ENCODE results near the gene TBX2.

Gene TBX2

DNA sequence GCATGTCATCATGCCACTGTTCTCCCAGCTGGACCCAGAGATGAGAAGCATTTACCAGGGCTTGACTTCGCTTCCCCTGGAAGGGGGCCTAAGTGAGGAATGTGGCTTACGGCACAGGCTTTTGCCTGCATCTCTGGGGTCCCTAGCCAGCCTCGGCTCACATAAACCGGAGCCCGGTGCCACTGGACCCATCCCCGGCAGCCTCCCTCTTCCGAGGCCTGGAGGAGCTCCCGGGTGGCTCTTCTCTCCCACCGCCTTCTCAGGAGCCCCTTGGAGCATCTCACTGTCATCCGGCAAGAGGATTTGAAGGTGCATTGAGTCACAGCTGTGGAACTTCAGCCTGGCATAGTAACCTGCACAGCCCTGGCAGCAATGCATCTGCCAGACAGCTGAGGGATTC lies 29.9 kb upstream of the TBX2 start:
- no peak for DNase-seq

DNA sequence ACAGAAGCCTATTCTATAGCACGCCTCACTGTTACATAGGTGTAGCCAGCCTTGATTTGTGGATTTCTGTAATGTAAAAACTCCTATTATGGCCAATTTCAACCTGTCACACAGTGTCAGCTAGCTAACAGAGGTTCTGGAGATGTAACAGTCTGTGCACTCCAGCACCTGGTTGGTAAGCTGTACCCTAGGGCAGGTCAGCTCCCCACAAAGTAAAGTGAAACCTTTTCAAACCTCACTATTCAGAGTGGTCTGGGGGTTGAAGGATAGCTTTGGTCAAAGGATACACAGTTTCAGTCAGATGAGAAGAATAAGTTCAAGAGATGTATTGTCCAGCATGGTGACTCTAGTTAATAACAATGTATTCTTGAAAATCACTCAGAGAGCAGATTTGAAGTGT lies 28.5 kb upstream of the TBX2 start:
- DNase-seq: no peak

DNA sequence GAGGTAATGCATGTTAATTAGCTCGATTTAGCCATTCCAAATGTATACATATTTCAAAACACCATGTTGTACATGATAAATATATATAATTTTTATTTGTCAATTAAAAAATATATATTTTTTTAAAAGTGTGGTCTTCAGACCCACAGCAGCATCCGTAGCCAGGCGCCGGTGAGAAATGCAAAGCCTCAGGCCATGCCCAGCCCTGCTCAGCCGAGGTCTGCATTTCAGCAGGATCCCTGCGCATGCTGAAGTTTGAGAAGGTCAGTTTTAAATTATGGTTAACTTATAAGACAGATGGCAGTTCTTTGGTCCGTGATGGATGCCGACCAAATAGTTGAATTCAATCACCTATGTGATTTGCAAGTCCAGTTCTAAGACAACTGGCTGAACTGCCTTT lies 28.0 kb upstream of the TBX2 start:
- DNase-seq: no peak

DNA sequence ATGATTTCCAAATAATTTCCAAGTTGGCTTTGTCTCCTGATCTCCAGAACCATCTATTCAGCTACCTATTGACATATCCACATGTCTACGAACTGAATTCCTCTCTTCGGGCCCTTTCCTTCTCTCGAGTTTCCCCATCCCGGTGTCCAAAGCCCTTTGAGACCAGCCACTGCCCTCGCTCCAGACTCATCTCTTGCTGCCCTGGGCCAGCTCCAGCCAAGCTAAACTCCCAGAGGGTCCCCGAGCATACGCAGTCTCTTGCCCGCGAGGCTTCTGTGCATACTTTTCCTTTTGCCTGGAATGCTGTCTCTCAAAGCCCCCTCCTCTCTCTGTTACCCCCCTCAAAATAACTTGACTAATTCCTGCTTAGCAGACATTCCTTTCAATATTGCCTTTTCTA lies 27.2 kb upstream of the TBX2 start:
- no peak for DNase-seq

DNA sequence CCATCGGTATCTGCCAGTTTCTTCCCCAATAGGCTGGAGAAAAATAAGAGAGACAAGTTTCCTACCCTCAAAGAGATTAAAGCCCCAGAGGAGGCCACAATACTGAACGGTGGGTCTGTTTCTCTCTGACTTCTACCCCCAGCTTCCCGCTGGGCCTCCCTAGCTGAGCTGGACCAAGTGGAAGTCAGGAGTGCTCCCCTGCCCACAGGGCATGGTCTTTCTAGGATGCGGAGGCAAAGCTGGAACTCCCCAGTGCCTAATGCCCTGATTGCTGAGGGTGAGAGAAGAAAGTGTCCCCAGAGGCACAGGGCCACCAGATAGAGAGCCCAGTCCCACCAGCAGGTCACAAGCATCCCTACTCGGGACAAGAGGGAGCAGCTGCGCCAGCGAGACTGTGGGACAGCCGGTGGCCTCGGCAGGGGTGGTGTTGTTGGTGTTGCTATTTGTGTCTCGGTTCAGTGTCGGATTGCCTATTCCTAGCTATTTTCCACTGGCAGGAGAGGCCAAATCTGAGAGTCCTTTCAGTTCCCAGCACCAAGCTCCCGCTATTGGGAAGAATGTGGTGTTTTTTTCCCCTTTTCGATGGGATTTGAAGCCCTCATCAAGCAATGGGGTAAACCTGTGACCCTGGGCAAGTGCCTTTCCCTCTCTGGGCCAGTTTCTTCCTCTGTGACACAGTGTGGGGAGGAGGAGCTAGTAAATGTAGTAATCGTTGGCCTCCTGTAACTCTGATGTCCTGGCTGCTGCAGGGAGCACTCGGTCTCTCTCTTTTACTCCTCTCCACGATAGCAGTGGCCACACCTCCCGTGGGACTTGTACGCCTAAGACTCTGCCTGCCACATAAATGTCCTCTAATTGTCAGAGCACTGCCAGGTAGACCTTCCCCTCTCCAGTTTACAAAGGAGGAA lies 22.5 kb upstream of the TBX2 start:
- no peak for DNase-seq

DNA sequence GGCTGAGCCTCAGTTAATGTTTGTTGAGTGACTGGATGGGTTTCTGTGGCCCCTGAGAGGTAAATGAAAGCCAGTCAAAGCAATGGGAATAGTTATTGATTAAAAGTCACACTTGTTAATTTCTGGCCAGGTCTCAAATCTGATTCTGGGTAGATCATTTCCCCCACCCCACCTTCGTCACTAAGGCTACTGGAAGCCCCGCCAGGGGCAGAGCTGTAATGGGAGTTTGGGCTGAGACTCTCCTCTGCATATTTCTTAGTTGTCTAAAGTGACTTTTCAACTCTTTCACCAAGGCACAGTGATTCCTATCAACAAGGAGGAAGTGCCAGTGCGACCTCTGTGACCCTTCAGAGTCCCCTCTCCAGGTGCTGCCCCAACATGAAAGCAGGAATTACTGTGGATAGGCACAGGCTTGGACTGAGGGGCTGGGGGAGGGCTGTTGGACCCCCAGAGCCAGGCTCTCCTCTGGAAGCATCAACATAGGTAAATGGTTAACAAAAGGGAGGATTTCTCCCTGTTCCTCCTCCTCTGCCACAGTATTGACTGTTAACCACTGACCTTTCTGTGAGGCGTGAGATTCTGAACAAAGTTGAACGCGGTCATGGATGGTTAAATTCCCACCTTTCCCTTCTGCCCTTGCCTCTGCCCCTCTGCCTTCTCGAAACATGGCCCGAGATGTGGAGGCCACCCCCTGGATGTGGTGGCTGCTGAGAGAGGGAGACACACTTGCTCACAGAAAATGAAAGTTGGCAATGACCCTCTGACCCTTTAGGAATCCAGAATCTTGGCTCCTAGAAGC lies 20.8 kb upstream of the TBX2 start:
- no peak for DNase-seq

DNA sequence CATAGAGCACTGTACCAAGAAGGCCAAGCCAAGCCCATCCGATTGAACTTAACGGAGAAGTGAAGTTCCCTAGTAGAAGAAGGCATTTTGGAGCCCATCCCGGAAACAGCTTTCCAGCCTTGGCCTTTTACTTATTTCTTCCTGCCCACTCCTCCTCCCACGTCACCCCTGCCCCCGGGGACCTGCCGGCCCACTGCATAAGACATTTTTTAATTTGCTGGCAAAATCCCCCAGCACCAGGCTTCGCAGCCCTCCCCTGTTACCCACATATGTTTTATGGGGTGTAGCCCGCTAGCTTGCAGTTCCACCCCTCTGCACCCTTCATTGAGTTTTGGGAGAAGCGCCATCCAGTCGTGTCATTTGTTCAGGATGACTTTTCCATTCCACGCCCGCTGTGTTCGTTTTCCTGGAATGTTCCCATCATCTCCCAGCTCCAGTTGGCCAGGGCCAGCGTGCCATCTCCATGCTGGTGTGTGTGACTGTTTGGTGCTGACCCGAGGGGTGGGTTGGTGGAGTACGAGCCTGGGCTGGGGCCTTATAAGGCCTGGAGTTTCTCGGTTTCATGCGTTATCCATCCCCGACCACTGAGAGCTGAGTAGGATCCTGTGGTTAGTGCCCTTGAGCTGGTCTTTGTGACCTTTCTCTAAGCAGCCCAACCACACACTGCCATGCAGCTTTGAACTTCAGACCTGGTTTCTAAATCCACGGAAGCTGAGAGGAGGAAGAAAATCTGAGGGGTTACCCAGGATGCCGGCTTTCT lies 20.0 kb upstream of the TBX2 start:
- DNase-seq: no peak

DNA sequence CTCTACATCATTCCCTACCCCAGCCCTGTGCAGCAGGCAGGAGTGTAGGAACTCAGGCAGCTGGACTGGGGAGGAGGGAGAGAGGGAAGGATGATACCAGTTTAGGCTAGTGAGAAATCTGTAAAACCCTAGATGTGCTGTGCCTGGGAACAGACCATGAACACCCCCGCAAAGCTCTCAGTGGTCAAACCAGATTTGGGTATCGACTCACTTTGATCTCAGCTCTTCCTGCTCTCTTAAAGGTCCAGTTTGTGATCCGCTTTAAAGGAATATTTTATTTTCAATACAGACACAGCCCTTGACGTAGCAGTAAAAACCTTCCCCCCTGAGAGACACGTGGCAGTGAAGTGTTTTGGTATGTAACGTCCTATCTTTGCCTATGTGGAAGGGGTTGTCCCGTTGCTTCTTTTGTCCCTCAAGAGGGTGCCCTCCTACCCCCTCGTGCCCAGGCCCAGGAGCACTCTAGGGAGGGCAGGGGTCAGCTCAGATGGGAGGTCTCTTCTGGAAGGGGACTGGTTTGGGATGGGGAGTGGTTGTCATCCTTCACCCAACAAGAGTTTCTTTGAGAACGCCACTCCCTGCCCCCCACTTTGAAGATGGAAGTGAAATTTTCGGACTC lies 19.3 kb upstream of the TBX2 start:
- no peak for DNase-seq

DNA sequence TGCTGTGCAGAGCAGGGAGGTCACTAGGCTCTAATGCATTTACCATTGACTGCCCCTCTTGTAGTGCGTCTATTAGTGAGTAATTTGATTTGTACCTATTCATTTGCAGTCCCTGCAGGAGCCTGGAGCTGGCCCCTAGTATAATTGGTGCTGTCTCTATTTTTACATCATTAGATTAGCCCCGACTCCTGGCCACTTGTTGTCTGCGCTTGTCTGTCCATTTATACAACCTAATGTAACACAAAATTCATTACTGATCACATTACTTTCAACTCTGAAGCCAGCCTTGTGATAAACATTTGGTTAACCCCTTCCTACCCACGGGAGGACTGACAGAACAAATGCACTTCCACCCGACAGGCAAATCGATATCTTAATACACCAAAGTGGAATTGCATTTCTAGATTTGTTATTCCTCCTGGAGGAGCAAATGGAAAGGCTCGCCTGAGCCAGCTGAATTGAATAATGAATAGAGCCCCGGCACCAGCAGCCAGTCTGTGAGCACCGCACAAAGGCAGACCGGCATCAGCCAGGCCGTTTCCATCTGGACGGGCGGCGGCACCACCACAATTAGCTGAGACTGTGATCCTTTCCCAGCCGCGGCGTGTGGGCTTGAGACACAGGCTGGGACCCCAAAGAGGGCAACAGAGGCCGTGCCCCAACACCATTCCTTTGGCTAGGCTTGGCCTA lies 18.7 kb upstream of the TBX2 start:
- DNase-seq: no peak

DNA sequence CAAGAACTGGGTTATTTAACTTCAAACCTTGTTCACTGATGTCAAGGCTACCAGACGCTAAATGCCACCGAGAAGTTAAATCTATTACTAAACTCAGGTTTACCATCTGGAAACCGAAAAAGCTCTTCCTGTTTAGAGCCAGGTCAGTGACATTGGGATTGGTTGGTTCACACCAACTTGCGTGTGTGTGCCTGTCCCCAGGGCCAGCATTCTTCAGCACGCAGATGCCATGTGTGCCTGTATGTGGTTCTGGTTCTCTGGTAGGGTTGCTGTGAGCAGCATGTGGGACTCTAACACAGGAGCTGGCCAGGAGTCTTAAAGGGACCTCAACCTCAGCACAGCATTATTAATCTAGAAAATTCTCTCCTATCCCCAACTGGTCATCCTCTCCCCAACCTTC lies 18.1 kb upstream of the TBX2 start:
- no peak for DNase-seq

DNA sequence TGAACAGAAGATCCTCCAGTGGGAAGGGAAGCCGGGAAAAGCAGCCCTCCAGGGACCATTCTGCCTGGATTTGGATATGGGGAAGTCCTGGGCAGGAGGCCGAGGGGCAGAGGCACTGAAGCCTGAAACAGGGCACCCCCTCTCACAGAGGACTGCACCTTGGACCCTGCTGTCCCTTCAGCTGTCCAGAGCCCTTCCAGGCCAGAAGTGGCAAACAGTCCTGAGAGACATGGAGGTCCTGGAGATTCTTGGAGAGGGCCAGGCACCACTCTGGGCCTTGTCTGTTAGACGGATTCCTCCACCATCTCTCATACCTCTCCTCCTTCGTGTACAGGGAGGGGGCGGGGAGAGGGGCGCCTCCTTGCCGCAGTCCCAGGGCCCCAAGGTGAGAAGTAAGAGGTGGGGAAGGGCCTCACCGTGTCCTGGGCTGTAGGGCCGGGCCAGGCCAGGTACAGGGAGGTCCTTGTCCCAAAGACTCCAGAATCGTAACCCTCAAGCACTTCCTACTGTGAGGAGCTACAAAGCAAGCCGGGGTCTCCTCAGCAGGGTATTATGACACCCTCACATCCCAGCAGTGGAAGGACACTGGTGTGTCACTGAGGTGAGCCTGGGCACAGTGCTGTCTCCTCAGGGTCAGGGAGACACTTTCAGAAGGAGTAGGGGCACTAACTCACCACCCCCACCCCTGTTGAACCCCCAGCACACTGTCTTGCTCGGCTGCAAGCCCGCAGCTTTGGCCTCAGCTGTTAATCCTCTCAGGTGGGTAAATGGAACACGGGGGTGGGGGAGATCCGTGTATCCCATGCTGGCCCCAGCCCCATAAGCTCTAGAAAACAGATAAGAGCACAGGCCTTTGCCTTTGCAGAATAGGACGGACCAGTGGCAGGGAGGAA lies 16.6 kb upstream of the TBX2 start:
- DNase-seq: no peak

DNA sequence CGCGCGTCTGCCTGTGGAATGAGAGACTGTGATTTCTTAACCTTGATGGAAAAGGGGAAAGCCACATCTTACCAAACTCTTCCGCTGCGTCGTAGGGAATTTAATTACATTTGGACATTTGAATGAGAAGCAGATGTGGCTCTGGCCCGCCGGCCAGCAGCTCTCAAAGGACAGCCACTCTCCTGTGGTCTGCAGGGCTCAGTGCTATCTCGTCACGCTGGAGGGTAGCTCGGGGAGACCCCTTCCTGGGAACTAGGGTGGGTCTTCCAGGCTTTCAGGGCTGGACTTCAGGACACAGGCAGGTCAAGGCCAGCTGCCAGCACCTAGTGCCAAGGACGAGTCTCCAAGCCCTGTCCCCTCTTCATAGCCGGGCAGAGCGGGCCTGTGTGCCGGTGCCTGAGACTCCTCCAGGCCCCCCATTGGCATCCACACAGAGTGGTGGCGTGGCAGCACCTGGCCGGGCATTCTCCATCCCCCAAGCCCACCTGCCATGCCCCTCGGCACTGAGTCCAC lies 15.9 kb upstream of the TBX2 start:
- DNase-seq: no peak

DNA sequence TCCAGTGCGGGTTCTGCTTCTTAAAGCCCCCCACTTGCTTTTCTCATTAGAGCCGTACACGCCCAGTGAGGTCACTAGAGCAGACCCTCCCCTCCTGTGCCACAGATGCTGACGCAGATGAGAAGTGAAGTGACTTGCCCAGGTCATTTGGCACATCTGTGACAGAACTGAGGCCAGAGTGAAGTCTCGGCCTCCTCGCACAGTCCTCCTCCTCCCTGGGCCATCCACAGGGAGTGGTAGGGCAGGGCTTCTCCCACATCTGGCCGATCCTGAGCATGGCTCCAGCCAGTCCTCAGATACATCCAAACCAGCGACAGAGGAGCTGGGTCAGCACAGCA lies 15.3 kb upstream of the TBX2 start:
- no peak for DNase-seq

DNA sequence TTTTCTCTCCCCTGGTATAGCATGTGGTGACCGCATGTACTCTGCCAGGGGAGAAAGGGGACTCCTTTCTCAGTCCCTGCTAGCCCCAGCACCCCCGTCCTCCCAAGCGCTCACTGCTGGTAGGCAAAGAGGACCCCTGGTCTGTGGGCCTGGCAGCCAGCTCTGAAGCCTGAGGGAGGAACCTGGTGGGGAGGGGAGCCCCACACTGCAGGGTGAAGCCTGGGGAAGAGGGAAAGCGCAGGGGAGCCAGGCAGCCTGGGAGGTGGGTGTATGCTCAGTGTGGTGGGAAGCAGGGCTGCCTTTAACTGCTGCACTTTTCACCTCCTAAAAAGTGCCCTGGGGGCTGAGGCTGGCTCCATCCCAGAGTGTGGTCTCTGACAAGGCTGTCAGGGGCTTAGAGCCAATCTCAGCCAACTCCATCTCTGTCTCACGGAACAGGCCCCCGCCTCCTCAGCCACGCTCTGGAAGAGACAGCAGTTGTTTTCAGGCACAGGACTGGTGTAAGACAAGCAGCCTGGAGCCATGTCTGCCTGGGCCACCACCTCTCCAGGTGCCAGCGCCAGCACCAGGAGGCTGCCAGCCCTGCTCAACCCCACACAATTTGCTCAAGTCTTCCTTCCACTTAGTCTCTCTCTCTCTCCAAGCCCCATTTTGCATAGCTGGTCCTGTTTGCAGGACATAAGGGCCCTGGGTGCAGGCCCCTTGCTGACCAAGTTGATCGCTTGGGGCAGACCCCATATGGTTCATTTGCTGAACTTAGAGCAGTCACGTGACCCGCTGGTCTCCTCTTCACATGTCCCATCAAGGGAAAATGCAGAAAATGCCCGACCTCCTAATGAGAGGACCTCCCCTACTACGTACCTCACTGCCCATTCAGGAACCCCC lies 14.7 kb upstream of the TBX2 start:
- no peak for DNase-seq

DNA sequence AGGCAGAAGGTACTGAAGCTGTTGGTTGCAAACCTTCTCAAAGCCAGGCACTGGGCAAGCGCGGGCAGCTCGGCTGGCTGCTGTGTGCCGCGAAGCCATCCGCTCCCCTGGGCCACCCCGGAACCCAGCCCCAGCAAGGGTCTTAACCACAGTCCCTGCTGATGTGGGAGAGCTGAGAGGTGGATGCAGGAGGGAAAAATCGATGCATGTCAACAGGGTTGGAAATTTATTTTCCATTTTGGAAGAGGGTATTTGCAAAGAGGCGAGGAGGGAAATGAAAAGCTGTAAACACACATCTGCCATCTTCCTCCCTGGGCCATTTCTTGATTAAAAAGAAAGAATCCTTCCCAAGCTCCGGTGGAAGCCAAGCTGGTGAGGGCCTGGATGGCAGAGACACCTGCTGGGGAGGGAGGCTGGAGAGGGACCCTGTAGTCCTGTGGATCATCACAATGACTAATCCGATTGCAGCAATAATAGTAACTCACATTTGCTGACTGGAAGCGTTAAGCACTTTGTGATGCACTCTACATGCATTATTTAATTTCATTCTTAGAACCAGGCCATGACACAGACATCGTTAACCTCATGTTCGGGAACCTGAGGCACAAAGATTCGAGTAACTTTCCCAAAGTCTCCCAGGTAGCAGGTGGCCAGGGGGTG lies 13.9 kb upstream of the TBX2 start:
- no peak for DNase-seq

DNA sequence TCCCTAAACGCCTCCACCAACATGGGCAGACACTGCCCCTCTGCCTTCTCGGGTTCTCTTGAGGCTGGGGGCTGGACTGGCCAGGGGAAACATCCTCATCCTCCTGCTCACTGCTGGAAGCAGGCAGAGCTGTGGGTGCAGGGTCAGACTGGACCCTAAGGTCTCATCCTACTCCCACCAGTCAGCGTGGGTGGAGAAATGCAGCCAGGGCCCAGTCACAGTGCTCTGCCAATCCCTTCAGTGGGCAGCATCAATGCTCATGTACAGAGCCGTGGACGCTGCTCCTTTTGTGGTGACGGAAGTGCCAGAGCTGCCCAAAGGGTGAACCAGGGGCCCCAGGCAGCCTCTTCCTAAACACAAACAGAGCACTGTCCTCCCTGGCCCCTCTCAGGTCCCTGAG lies 13.4 kb upstream of the TBX2 start:
- no peak for DNase-seq

DNA sequence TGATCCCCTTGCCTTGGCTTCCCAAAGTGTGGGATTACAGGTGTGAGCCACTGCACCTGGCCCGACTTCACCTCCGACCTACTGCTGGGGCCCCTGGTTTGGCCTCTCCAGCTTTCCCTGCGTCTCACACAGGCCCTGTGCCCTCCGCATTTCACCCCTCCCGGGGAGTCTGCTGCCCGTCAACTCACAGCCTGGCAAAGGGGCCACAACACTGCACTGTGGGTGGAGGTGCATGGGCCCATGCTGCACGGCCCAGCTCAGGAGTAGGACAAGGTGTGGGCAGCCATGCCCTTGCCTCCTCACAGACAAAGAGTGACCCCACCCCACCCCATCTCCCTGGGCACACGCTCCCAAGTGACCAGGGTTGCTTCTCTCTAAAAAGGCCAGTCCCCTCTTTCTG lies 12.6 kb upstream of the TBX2 start:
- no peak for DNase-seq

DNA sequence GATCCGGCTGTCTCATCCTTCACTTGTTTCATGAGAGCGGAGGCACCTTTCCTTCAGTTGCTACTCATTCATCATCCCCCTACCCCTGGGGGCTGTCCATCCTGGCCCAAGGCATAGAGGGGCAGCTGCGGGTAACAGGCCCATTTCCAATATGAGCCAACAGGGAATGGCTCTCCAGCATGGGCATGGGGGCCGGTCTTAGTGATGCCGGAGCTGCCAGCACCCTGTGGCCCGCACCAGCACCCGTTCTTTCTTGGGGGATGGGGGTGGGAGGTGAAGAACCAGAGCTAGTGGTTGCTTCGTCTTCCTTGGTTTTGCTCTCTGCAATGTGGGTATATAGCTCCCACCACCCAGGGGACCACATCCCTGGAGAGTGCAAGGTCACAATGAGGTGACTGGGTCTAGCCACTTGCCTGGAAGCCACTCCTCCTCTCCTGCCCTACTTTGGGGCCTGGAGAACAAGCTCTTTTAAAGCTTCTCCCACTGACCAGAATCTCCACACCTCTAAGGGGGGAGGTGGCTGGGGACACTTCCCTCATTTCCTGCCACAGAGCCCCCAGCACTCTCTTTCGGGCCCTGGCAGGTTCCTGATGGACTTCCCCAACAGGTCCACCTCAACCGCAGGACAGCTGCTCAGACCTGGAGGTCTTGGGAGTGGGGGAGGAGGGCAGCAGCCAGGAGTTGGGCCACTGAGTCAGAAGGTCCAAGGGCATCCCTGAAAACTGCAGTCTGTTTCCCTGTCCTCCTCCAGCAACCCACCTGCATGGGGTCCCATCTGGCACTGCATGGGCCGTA lies 11.9 kb upstream of the TBX2 start:
- no peak for DNase-seq
